Fibroblast of lung (primary cell): ENCODE results near the gene FCHSD1. TPM values are rescaled to one million over a fixed set of nuclear protein-coding genes. Genes with fewer than 3 reads are reported as not detected.

Source experiments
- DNase-seq, 2 donors: peaks; one replicate each; pipeline versions ENCODE4 v3.0.0 to v3.0.0-alpha.2; 2010; ENCODE audit warnings: low read depth in 2 of 2
- H2AFZ ChIP-seq: 2 replicates; pipeline ENCODE4 v1.5.1; 2012; ENCODE audit warnings: low read length, control low read depth, inconsistent platforms
- H3K27ac ChIP-seq: 2 replicates; pipeline ENCODE4 v1.5.1; 2011; ENCODE audit warnings: low read length, control low read depth; ENCODE audit not compliant: insufficient read depth
- H3K27me3 ChIP-seq: 2 replicates; pipeline ENCODE4 v1.5.1; 2011; ENCODE audit warnings: mild to moderate bottlenecking, low read length; ENCODE audit not compliant: control insufficient read depth, insufficient read depth
- H3K36me3 ChIP-seq: 2 replicates; pipeline ENCODE4 v1.5.1; 2011; ENCODE audit warnings: low read length; ENCODE audit not compliant: control insufficient read depth, insufficient read depth
- H3K4me1 ChIP-seq: 2 replicates; pipeline ENCODE4 v1.5.1; 2011; ENCODE audit warnings: low read length; ENCODE audit not compliant: control insufficient read depth, insufficient read depth; ENCODE audit errors: extremely low read depth
- H3K4me2 ChIP-seq: 2 replicates; pipeline ENCODE4 v1.5.1; 2011; ENCODE audit warnings: low read length, control low read depth; ENCODE audit not compliant: insufficient read depth; ENCODE audit errors: extremely low read depth
- H3K4me3 ChIP-seq, 4 experiments: fragments of 200-600 bp in 1 of 4; sonication (generic) in 1 of 4; replicated peaks in 1 of 4; 2 replicates each; pipeline ENCODE4 v1.5.1; 2011 to 2016; ENCODE audit warnings: low read length in 4 of 4, low read depth in 3 of 4, mild to moderate bottlenecking in 3 of 4, control low read depth in 2 of 4, inconsistent platforms in 1 of 4, mixed read lengths in 1 of 4; ENCODE audit not compliant: insufficient read depth in 1 of 4; ENCODE audit errors: control extremely low read depth in 1 of 4
- H3K79me2 ChIP-seq: 2 replicates; pipeline ENCODE4 v1.5.1; 2012; ENCODE audit warnings: mild to moderate bottlenecking, low read length, inconsistent platforms; ENCODE audit not compliant: control insufficient read depth, insufficient read depth
- H3K9ac ChIP-seq: 2 replicates; pipeline ENCODE4 v1.5.1; 2011; ENCODE audit warnings: mild to moderate bottlenecking, low read length, control low read depth; ENCODE audit not compliant: insufficient read depth
- H3K9me3 ChIP-seq: 2 replicates; pipeline ENCODE4 v1.5.1; 2012; ENCODE audit warnings: low read depth, low read length; ENCODE audit not compliant: control insufficient read depth, insufficient read depth
- H4K20me1 ChIP-seq: 2 replicates; pipeline ENCODE4 v1.5.1; 2011; ENCODE audit warnings: low read length; ENCODE audit not compliant: control insufficient read depth, insufficient read depth; ENCODE audit errors: extremely low read depth
- EZH2 ChIP-seq: IDR thresholded peaks from 2 replicates; pipeline ENCODE4 v1.5.1; 2012; ENCODE audit warnings: low read length, control low read depth, mild to moderate bottlenecking; ENCODE audit errors: missing control alignments
- polyA plus RNA-seq, 2 donors: library from polyadenylated mRNA; depleted of rRNA in 1 of 2; stranded (reverse) in 1 of 2; unstranded in 1 of 2; fragments of >200 nt; gene quantifications; 2 replicates each; pipeline ENCODE4 v1.2.1, GENCODE V29; 2011 to 2012; ENCODE audit warnings: missing spikeins in 1 of 2
- total RNA-seq: library from RNA; depleted of rRNA; stranded (reverse); fragments of >200 nt; gene quantifications from 2 replicates; pipeline ENCODE4 v1.2.1, GENCODE V29; 2014
- TF ChIP-seq, protein P1 (sequence below), 2 donors: IDR thresholded peaks in 1 of 2; conservative IDR thresholded peaks in 1 of 2; 1 replicate in 1 of 2; 2 replicates in 1 of 2; pipeline ENCODE4 v1.5.1; 2011 to 2012; ENCODE audit warnings: low read length in 2 of 2, control low read depth in 1 of 2, inconsistent platforms in 1 of 2, low read depth in 1 of 2, mild to moderate bottlenecking in 1 of 2

The FCHSD1 gene
- total and polyA plus RNA-seq, 2 donors (not counting 1 experiment from before 2014, with no cell fraction given), result 19.1 to 25.6 TPM

GRCh38 chr5:141657937-141658545 lies 6.8 kb upstream of the FCHSD1 start:
- TF ChIP-seq, protein P1, sequence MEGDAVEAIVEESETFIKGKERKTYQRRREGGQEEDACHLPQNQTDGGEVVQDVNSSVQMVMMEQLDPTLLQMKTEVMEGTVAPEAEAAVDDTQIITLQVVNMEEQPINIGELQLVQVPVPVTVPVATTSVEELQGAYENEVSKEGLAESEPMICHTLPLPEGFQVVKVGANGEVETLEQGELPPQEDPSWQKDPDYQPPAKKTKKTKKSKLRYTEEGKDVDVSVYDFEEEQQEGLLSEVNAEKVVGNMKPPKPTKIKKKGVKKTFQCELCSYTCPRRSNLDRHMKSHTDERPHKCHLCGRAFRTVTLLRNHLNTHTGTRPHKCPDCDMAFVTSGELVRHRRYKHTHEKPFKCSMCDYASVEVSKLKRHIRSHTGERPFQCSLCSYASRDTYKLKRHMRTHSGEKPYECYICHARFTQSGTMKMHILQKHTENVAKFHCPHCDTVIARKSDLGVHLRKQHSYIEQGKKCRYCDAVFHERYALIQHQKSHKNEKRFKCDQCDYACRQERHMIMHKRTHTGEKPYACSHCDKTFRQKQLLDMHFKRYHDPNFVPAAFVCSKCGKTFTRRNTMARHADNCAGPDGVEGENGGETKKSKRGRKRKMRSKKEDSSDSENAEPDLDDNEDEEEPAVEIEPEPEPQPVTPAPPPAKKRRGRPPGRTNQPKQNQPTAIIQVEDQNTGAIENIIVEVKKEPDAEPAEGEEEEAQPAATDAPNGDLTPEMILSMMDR (conservative IDR thresholded peaks at IDR 0.05 in 1 of 2, IDR thresholded peaks at IDR 0.05 in 1 of 2; ENCODE audit: low read depth in 1 of 2, low read length in 2 of 2), result no peak
- no peak for TF ChIP-seq EZH2
- H3K4me2 ChIP-seq, result no peak overlapping the region
- peaks cover 3% of the 10 kb centered on the region for H3K36me3 ChIP-seq

DNA sequence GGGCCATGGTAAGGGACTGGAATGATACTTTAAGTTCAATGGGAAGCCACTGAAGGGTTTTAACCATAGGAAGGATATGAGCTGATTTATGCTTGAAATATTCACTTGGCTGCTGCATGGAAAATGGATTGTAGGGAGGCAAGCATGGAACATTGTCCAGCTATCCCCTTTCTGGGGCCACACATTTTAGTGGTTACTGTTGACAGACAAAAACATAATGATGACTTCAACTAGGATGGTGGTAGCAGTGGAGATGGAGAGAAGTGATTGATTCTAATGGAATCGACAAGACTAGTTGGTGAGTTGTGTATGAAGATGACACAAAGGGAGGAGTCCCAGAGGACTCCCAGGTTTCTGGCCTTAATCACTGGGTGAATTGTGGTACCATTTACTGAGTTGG lies 6.2 kb upstream of the FCHSD1 start:
- H3K9ac ChIP-seq, result no peak overlapping the region
- H3K4me2 ChIP-seq, result no peak overlapping the region

More at GRCh38 chr5:141657937-141658545, 6.8 kb upstream of the FCHSD1 start:
- H4K20me1 ChIP-seq, result no peaks in the 10 kb centered on the region
- H3K79me2 ChIP-seq, result no peaks in the 10 kb centered on the region
- peak overlapping the region; percentile 60 for H3K27ac ChIP-seq
- no peak overlapping the region for H2AFZ ChIP-seq
- no peaks in the 10 kb centered on the region for H3K9me3 ChIP-seq
- peaks cover 7% of the 10 kb centered on the region for H3K4me1 ChIP-seq
- H3K4me3 ChIP-seq, result no peak overlapping the region
- no peaks in the 10 kb centered on the region for H3K27me3 ChIP-seq
- peak; percentile 93 to 95 for DNase-seq
- no peak overlapping the region for H3K9ac ChIP-seq

GRCh38 chr5:141656396-141656795 lies 5.2 kb upstream of the FCHSD1 start:
- peaks cover 3% of the 10 kb centered on the region for H3K36me3 ChIP-seq
- no peak overlapping the region for H2AFZ ChIP-seq
- DNase-seq, result no peak
- no peak for TF ChIP-seq EZH2
- TF ChIP-seq, protein P1 (conservative IDR thresholded peaks at IDR 0.05 in 1 of 2, IDR thresholded peaks at IDR 0.05 in 1 of 2; ENCODE audit: low read depth in 1 of 2, low read length in 2 of 2), result no peak
- no peaks in the 10 kb centered on the region for H4K20me1 ChIP-seq
- H3K9ac ChIP-seq, result no peak overlapping the region
- no peak overlapping the region for H3K27ac ChIP-seq
- H3K27me3 ChIP-seq, result no peaks in the 10 kb centered on the region
- no peaks in the 10 kb centered on the region for H3K9me3 ChIP-seq
- no peaks in the 10 kb centered on the region for H3K79me2 ChIP-seq
- no peak overlapping the region for H3K4me3 ChIP-seq
- H3K4me2 ChIP-seq, result no peak overlapping the region
- H3K4me1 ChIP-seq, result peaks cover 7% of the 10 kb centered on the region

More for the DNA sequence above, 6.2 kb upstream of the FCHSD1 start:
- Histone ChIP-seq H3K36me3 (peaks cover 3% of the 10 kb centered on the region), H3K9me3 (no peaks in the 10 kb centered on the region), H2AFZ (no peak overlapping the region), H3K27ac (peak overlapping the region; percentile 27), H3K4me3 (no peak overlapping the region), H3K27me3 (no peaks in the 10 kb centered on the region), H3K4me1 (peaks cover 7% of the 10 kb centered on the region), H4K20me1 (no peaks in the 10 kb centered on the region), H3K79me2 (no peaks in the 10 kb centered on the region)
- TF ChIP-seq EZH2, result no peak
- TF ChIP-seq, protein P1 (conservative IDR thresholded peaks at IDR 0.05 in 1 of 2, IDR thresholded peaks at IDR 0.05 in 1 of 2; ENCODE audit: low read depth in 1 of 2, low read length in 2 of 2), result no peak
- no peak for DNase-seq
